ENCODE data around the gene TSPAN9.

Gene TSPAN9, protein sequence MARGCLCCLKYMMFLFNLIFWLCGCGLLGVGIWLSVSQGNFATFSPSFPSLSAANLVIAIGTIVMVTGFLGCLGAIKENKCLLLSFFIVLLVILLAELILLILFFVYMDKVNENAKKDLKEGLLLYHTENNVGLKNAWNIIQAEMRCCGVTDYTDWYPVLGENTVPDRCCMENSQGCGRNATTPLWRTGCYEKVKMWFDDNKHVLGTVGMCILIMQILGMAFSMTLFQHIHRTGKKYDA

GRCh38 chr12:3076730-3077571, at the start of gene TSPAN9:
TSS of gene TSPAN9 (plus strand) at chr12:3077379. CDS start at chr12:3201194, 123,815 bp downstream.
- DNase-seq = peak in 1 of 2 donors; percentile 24

GRCh38 chr12:3028108-3028507, 49.1 kb upstream of the TSPAN9 start:
- DNase-seq = no peak

- no peak for DNase-seq
These were observed 46.3 kb upstream of the TSPAN9 start for GRCh38 chr12:3030821-3031429.

DNA sequence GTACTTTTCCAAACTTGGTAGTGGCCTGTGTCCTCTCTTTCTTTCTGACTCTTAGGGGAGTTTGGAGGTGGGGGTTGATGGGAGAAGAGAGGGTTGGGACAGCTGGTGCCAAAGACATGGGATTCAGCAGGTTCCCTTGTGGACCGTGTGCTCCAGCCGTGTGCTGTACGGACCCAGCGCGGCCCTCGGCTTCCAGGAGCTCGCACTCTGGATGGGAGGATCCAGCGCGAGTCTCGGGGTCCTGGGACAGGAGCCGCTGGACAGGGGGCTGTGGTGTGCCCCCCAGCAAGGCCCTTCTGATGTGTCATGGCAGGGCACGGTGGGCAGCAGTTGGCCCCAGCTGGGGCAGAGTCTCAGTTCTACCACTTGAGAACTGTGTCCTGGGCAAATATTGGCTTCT, 45.0 kb upstream of the TSPAN9 start:
- no peak for DNase-seq

- DNase-seq = no peak
These were observed 44.2 kb upstream of the TSPAN9 start for GRCh38 chr12:3032770-3033538.

DNA sequence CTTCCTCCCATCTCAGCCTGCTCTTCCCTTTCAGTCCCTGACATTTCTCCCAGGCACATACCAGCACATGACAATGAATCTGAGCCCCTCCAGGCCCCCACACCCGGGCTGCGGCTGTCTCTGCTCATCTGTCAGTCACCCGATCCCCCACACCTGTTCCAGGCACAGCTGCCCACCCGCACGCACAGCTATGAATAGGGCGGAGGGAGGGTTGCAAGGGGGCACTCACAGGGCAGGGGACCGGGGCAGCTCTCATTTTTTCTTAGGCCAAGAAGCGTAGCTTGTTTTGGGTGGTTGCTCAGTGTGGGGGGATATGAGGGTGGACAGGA, 43.7 kb upstream of the TSPAN9 start:
- DNase-seq = no peak

GRCh38 chr12:3034067-3034750, 43.0 kb upstream of the TSPAN9 start:
- DNase-seq = peak in 1 of 2 donors; percentile 14

GRCh38 chr12:3035171-3035570, 42.0 kb upstream of the TSPAN9 start:
- DNase-seq = no peak

GRCh38 chr12:3035815-3036702, 41.1 kb upstream of the TSPAN9 start:
- no peak for DNase-seq

DNA sequence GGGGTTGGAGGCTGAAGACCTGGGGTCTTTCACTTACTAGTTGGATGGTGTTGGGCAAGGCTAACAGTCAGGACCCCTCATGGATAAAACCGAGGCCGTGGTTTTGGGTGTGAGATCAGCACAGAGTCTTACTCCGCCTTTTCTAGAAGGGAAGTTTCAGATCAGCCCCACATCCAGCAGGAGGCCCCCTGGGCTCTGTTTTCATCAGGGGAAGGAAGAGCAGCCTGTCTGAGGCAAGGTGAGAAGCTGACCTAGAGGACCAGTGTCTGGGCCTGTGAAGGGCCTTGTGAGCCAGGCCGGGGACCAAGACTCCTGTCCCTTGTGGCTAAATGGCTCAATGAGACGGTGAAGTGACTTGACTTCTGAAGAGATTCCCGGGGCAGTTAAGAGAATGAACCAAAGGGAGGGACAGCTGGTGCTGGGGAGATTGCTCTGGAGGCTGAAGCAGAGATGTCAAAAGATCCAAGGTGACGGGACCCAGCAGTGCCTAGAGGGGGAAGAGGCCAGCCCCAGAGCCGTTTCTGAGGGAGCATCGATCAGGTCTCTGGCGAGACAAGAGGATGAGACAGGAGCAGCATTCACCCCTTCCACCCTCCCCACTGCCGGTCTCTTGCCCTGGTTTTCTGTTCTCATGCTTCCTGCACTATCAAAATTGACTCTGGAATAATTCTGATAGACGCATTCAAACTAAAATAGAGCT, 40.1 kb upstream of the TSPAN9 start:
- DNase-seq = no peak

DNA sequence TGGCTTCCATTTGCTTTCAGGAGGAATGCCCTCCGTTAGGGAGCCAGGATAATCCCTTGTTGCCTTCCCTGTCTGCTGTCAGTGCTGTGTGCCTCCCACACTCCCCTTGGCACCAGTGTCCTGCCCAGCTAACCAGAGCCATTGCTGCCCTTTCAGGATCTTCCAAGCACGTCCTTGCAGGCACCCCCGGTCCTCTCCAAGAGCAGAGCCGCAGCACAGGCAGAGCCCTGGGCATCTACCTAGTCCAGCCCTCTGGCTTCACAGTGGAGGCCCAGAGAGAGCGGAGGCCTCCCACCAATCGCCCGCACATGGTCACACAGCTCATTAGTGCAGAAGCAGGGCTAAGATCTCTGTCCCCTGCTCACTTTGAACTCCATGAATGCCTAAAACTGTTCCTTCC, 39.0 kb upstream of the TSPAN9 start:
- DNase-seq = no peak

DNA sequence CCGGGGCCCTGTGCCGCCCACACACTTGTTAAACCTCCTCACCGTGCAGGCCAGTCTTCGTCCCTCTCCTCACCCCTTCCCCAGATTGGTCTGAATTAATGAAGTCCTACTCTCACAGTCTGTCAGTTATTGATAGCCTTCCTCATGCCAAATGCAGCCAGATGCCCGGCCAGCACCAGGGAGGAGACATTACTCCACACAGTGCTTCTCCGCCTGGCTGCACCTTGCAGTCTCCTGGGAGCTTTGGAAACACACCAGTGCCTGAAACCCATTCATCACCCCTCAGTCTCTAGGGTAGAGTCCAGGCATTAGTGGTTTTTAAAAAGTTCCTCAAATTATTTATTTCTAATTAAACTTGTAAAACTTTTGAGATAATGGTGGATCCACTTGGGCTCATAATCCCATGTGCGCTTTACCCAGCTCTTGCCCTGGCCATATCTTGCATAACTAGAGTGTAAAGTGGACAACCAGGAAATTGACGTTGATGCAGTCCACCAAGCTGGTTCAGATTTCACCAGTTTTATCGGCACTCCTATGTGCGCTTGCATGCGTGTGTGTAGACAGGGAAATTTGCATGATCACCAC, 38.2 kb upstream of the TSPAN9 start:
- no peak for DNase-seq

DNA sequence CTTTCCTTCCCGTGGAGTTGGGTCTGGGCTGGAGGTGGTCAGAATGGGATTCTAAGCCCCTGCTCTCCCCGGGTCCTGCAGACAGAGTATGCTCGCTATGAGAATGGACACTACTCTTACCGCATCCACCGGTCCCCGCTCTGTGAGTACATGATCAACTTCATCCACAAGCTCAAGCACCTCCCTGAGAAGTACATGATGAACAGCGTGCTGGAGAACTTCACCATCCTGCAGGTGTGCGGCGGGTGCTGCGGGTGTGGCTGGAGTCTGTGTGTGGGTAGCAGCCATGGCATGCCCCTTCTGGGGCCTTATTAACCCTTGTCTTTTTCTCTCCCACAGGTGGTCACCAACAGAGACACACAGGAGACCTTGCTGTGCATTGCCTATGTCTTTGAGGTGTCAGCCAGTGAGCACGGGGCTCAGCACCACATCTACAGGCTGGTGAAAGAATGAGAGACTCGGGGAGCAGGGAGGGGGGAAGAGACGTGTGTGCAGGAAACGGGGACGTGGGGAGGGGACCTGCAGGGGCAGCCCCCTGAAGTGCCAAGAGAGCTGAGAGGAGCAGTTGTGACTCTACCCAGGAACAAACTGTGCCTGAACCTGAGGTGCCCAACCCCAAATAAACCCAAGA, 37.0 kb upstream of the TSPAN9 start:
- no peak for DNase-seq

- no peak for DNase-seq
These were observed 36.3 kb upstream of the TSPAN9 start for GRCh38 chr12:3040663-3041544.

DNA sequence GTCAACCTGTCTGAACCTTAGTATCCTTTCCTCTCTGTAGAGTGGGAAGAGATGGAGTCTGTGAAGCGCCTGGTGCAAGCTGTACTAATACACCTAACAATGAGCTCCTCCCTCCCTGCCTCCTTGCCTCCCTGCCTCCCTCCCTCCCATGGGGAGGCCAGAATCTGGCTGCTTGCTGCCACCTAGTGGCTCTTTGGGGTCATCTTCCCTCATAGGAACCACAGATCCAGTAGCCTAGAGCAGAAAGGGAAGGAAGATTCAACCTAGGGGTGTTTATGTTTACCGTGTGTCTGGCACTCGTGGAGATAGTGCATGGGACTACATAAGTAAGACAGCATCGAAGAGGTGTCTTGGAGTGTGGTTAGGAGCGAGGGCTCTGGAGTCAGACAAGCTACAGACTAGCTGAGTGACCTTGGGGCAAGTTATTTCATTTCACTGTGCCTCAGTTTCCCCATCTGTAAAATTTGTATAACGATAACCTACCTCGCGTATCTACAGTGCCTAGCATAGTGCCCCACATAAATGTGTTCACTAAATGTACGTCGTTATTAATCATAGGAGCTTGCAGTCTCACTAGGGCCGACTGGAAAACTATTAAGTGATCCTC, 35.5 kb upstream of the TSPAN9 start:
- DNase-seq = peak in 1 of 2 donors; percentile 67

DNA sequence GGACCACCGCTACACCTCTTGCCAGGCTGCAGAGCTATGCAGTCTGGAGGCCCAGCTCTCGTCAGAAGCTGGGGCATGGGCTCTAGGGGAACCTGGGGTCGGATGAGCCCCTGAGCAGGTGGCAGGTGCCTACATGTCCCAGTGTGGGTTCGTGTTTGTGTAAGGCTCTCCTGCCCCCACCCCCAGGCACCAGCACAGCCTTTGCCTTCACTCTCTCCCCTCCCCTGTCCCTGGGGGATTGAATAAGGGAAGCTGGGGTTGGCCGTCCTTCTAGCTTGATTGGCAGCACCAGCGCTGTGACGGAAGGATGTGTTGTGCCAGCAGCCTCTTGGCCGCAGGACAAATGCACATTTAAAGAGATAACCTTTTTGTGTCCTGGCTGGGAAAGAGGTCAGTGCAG, 34.8 kb upstream of the TSPAN9 start:
- peak in 1 of 2 donors; percentile 36 for DNase-seq

- no peak for DNase-seq
These were observed 34.4 kb upstream of the TSPAN9 start for GRCh38 chr12:3042826-3043225.

- DNase-seq = no peak
These were observed 33.8 kb upstream of the TSPAN9 start for GRCh38 chr12:3043406-3043805.
